GM12891 (cell line): Measurements from ENCODE around the gene SUPT20H.

Experiments used
- POLR2A ChIP-seq: IDR thresholded peaks from 2 replicates; pipeline ENCODE4 v1.6.1; 2011; ENCODE audit warnings: low read depth, low read length, control low read depth
- POLR2AphosphoS5 ChIP-seq: IDR thresholded peaks from 2 replicates; pipeline ENCODE4 v1.6.1; 2011; ENCODE audit warnings: low read depth, low read length, control low read depth
- TAF1 ChIP-seq: IDR thresholded peaks from 2 replicates; pipeline ENCODE4 v1.6.1; 2011; ENCODE audit warnings: low read depth, low read length, control low read depth

DNA sequence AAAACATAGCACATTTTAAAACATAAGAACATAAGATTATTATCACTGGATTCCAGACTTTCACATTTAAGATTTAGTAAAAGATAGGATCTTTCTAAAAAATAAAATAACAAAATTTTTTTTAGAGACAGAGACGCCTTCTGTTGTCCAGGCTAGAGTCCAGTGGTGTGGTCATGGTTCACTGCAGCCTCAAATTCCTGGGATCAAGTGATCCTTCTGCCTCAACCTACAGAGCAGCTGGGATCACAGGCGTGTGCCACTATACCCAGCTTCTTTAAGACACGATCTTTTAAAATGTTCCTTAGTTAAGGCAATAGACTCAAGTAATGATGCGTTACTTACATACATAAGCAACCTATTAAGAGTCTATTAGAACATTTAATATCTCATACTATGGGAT lies 93.1 kb downstream of the SUPT20H start:
- TF ChIP-seq POLR2A (no peak), TAF1 (no peak), POLR2AphosphoS5 (no peak)
